Smooth muscle cell (in vitro differentiated cells): ENCODE measurements around the gene SSBP2. TPM values are rescaled to one million over a fixed set of nuclear protein-coding genes. Genes with fewer than 3 reads are reported as not detected.

ENCODE experiments used
- DNase-seq: peaks from one replicate; lab custom pipeline; 2025; ENCODE audit not compliant: unreplicated experiment; lab: John Stamatoyannopoulos, UW
- H2AFZ ChIP-seq: fragments of 200-600 bp; sonication (generic); 2 replicates; pipeline ENCODE4 v1.6.0; 2016; ENCODE audit warnings: antibody characterized with exemption, low read depth, mild to moderate bottlenecking
- H3F3A ChIP-seq: fragments of 200-600 bp; sonication (generic); 2 replicates; pipeline ENCODE4 v1.6.0; 2017; ENCODE audit warnings: antibody characterized with exemption, low read depth
- H3K27ac ChIP-seq: fragments of 200-600 bp; sonication (generic); 2 replicates; pipeline ENCODE4 v1.5.1; 2016; ENCODE audit warnings: low read depth, mild to moderate bottlenecking
- H3K27me3 ChIP-seq: fragments of 200-600 bp; sonication (generic); 2 replicates; pipeline ENCODE4 v1.6.1; 2016; ENCODE audit warnings: low read depth, mild to moderate bottlenecking
- H3K36me3 ChIP-seq: fragments of 200-600 bp; sonication (generic); 2 replicates; pipeline ENCODE4 v1.5.1; 2016; ENCODE audit warnings: low read depth
- H3K4me1 ChIP-seq: fragments of 200-600 bp; sonication (generic); 2 replicates; pipeline ENCODE4 v1.5.1; 2016; ENCODE audit warnings: low read depth
- H3K4me2 ChIP-seq: fragments of 200-600 bp; sonication (generic); 2 replicates; pipeline ENCODE4 v1.6.0; 2016; ENCODE audit warnings: mild to moderate bottlenecking
- H3K4me3 ChIP-seq: fragments of 200-600 bp; sonication (generic); 2 replicates; pipeline ENCODE4 v1.5.1; 2016; ENCODE audit warnings: mild to moderate bottlenecking
- H3K79me2 ChIP-seq: fragments of 200-600 bp; sonication (generic); 2 replicates; pipeline ENCODE4 v1.6.0; 2016; ENCODE audit warnings: low read depth, mild to moderate bottlenecking
- H3K9ac ChIP-seq: fragments of 200-600 bp; sonication (generic); 2 replicates; pipeline ENCODE4 v1.6.0; 2016; ENCODE audit warnings: low read depth
- H3K9me3 ChIP-seq: fragments of 200-600 bp; sonication (generic); replicated peaks from 2 replicates; pipeline ENCODE4 v1.5.1; 2016; ENCODE audit warnings: low read depth
- H4K20me1 ChIP-seq: fragments of 200-600 bp; sonication (generic); 2 replicates; pipeline ENCODE4 v1.6.0; 2016; ENCODE audit warnings: low read depth
- WGBS: methylation state at CpG from one replicate; pipeline ENCODE4 v1.1.7; 2016; ENCODE audit warnings: low lambda C conversion rate; 5-methylcytosine and 5-hydroxymethylcytosine counted together
- polyA plus RNA-seq: library from polyadenylated mRNA; unstranded; fragments of >200 nt; fragmentation: Nextera tagmentation; extraction: Ambion mirVana; gene quantifications from 2 replicates; pipeline ENCODE4 v1.2.1, GENCODE V29; 2016
- total RNA-seq: library from RNA; depleted of rRNA; stranded (reverse); fragments of >200 nt; gene quantifications from 2 replicates; pipeline ENCODE4 v1.2.3, GENCODE V29; 2014
- TF ChIP-seq, protein P1 (sequence below): fragments of 200-600 bp; sonication (generic); IDR thresholded peaks from 2 replicates; pipeline ENCODE4 v1.5.1; 2017; ENCODE audit warnings: borderline replicate concordance, mild to moderate bottlenecking, antibody characterized with exemption; ENCODE audit not compliant: insufficient read depth, poor library complexity, severe bottlenecking

SSBP2 gene
- total and polyA plus RNA-seq, 2 experiments from 2014 or later, result 44.0 to 48.0 TPM

DNA sequence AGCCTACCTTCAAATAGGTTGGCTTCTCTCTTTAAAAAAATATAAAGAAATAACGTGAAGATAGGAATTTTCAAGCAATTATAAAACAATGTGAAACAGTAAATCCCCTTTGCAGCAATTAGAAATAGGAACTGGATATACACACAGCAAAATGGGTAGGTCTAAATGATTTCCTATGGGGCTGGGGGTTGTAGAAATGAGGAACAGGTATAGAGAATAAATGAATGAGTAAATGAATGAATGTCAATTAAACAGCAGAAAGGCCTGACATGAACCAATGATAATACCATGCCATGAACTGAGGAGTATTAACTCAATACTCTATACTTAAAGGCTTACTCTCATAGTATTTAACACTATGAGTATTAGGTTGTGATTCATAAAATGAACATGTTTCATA is 21.6 kb downstream of the SSBP2 start:
- H3F3A ChIP-seq, result no peaks in the 10 kb centered on the region
- H3K4me1 ChIP-seq, result no peaks in the 10 kb centered on the region
- whole genome bisulfite sequencing, result 95% methylated on average over 1 of the region's 1 CpG
- H3K27ac ChIP-seq, result no peak overlapping the region
- H2AFZ ChIP-seq, result no peak overlapping the region
- no peak overlapping the region for H3K4me3 ChIP-seq
- peaks cover 18% of the 10 kb centered on the region for H4K20me1 ChIP-seq
- no peaks in the 10 kb centered on the region for H3K27me3 ChIP-seq
- DNase-seq, result no peak
- H3K9me3 ChIP-seq, result no peaks in the 10 kb centered on the region
- peaks cover 57% of the 10 kb centered on the region for H3K79me2 ChIP-seq
- TF ChIP-seq, protein P1, sequence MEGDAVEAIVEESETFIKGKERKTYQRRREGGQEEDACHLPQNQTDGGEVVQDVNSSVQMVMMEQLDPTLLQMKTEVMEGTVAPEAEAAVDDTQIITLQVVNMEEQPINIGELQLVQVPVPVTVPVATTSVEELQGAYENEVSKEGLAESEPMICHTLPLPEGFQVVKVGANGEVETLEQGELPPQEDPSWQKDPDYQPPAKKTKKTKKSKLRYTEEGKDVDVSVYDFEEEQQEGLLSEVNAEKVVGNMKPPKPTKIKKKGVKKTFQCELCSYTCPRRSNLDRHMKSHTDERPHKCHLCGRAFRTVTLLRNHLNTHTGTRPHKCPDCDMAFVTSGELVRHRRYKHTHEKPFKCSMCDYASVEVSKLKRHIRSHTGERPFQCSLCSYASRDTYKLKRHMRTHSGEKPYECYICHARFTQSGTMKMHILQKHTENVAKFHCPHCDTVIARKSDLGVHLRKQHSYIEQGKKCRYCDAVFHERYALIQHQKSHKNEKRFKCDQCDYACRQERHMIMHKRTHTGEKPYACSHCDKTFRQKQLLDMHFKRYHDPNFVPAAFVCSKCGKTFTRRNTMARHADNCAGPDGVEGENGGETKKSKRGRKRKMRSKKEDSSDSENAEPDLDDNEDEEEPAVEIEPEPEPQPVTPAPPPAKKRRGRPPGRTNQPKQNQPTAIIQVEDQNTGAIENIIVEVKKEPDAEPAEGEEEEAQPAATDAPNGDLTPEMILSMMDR, result no peak
- H3K9ac ChIP-seq, result no peak overlapping the region
- no peak overlapping the region for H3K4me2 ChIP-seq
- H3K36me3 ChIP-seq, result no peaks in the 10 kb centered on the region

DNA sequence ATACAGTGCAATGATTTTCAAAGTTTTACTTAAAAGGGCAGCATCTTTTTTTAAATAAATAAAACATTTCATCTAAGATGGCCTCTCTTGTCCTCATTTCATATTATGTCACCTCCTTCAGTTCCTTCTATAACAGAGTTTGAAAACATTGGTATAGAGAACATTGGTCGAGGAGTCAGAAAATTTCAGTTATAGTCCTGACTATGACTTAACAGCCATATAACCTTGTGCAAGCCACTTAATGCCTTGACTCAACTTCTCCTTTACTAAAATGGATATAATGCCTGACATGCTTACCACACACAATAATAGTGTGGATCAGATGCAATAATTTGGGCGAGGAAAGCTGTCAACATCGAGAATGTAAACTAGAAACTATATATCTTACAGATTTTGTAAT is 22.6 kb downstream of the SSBP2 start:
- Histone ChIP-seq H3K4me2 (no peak overlapping the region), H3K9me3 (no peaks in the 10 kb centered on the region), H4K20me1 (peaks cover 20% of the 10 kb centered on the region), H3K27me3 (no peaks in the 10 kb centered on the region), H3K4me3 (no peak overlapping the region), H3F3A (no peaks in the 10 kb centered on the region), H3K4me1 (no peaks in the 10 kb centered on the region), H3K9ac (no peak overlapping the region), H3K27ac (no peak overlapping the region), H3K79me2 (peaks cover 54% of the 10 kb centered on the region), H3K36me3 (no peaks in the 10 kb centered on the region), H2AFZ (no peak overlapping the region)
- 97% methylated on average over 3 of the region's 3 CpGs for WGBS
- TF ChIP-seq, protein P1, result no peak
- no peak for DNase-seq

DNA sequence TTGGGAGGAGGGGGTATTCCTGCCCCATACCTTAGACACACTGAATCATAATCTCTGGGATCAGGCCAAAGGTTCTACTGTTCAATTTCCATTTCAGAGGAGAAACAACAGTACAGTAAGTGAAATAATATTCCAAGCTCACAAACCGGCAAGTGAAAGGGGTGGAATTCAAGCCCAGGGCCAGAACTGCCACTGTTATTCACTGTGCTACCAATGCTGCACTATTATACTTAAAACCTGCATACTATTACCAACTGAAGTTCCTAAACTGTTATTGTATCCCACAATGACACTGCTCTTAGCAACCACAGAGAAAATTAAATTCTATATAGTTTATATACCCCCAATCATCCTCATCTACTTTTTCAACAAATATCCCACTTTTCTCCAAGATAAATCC is 24.6 kb downstream of the SSBP2 start:
- Histone ChIP-seq H3K4me3 (no peak overlapping the region), H3K4me2 (no peak overlapping the region), H3K9ac (no peak overlapping the region), H3K27ac (no peak overlapping the region), H3K36me3 (no peaks in the 10 kb centered on the region), H2AFZ (no peak overlapping the region), H3K9me3 (no peaks in the 10 kb centered on the region), H3K27me3 (no peaks in the 10 kb centered on the region), H3K4me1 (no peaks in the 10 kb centered on the region), H3F3A (no peaks in the 10 kb centered on the region), H3K79me2 (peaks cover 63% of the 10 kb centered on the region), H4K20me1 (peaks cover 33% of the 10 kb centered on the region)
- 85% methylated on average over 1 of the region's 1 CpG for WGBS
- DNase-seq, result no peak
- TF ChIP-seq, protein P1, result no peak

DNA sequence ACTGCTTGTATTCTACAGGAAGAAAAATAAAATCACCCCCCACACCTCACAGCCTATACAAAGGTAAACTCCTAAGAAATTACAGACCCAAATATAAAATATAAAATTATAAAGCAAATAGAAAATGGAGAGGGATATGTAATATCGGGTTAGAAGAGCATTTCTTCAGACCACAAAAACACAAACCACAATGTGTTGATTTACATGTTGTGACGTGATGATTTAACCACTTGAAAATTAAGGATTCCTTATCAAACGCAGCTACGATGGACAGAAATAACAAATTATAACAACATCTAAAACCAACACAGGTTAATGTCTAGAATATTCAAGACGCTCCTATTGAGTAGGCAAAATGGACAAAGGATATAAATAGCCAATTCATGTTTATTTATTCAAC is 26.3 kb downstream of the SSBP2 start:
- H3K9ac ChIP-seq, result no peak overlapping the region
- H3K9me3 ChIP-seq, result no peaks in the 10 kb centered on the region
- no peak overlapping the region for H3K27ac ChIP-seq
- H3K27me3 ChIP-seq, result no peaks in the 10 kb centered on the region
- no peak for DNase-seq
- 91% methylated on average over 5 of the region's 5 CpGs for WGBS
- H3K4me1 ChIP-seq, result peaks cover 3% of the 10 kb centered on the region
- no peaks in the 10 kb centered on the region for H3K36me3 ChIP-seq
- TF ChIP-seq, protein P1, result no peak
- H4K20me1 ChIP-seq, result peaks cover 47% of the 10 kb centered on the region
- H3F3A ChIP-seq, result no peaks in the 10 kb centered on the region
- no peak overlapping the region for H3K4me2 ChIP-seq
- no peak overlapping the region for H2AFZ ChIP-seq
- H3K4me3 ChIP-seq, result no peak overlapping the region
- peaks cover 66% of the 10 kb centered on the region for H3K79me2 ChIP-seq
